HepG2 (cell line): Measurements from ENCODE around the gene RASSF4. TPM values are rescaled to one million over a fixed set of nuclear protein-coding genes. Genes with fewer than 3 reads are reported as not detected.

Experiments used
- ATAC-seq: fragments of 200-7000 bp; cut with Tn5 transposase; 3 replicates; pipeline ENCODE4 v1.9.1; 2020; ENCODE audit warnings: mild to moderate bottlenecking, moderate library complexity
- BruUV-seq: library from RNA; stranded (reverse); fragments of 400-500 nt; replicated peaks from 2 replicates; lab custom pipeline; 2021; lab: Mats Ljungman, UMichigan
- CTCF ChIA-PET: fragments of 300-600 bp; formaldehyde crosslinking; extraction: SDS; loops from one replicate; lab custom pipeline; 2021; ENCODE audit warnings: low total read pairs, inconsistent platforms, low intra/inter-chr PET ratio; lab: Yijun Ruan, JAX
- POLR2A ChIA-PET: fragments of 350-600 bp; sonication (Branson Sonifier 250); formaldehyde crosslinking; loops from one replicate; lab custom pipeline; 2020; ENCODE audit warnings: antibody characterized with exemption, inconsistent platforms; lab: Yijun Ruan, JAX
- DNase-seq: peaks from one replicate; pipeline ENCODE4 v3.0.0-alpha.2; 2015; ENCODE audit warnings: low spot score
- FAIRE-seq: peaks from 3 replicates; lab custom pipeline; 2011; peaks lifted over from hg19 to GRCh38; lab: Jason Lieb, UNC
- H2AFZ ChIP-seq: one replicate; pipeline ENCODE4 v1.6.1; 2011; ENCODE audit warnings: low read length, inconsistent platforms
- H3K27ac ChIP-seq: fragments of 300-600 bp; 3 replicates; pipeline ENCODE4 v1.8.0; 2011; ENCODE audit warnings: mixed run types, mild to moderate bottlenecking, mixed read lengths, low read length, inconsistent platforms; ENCODE audit not compliant: insufficient read depth; ENCODE audit errors: extremely low read length
- H3K27me3 ChIP-seq, 2 experiments: fragments of 200-600 bp in 1 of 2; 2 replicates in 1 of 2; 3 replicates in 1 of 2; pipeline versions ENCODE4 v1.6.0 to v1.8.0; 2011; ENCODE audit warnings: low read length in 2 of 2, mild to moderate bottlenecking in 2 of 2, moderate library complexity in 2 of 2, inconsistent platforms in 1 of 2; ENCODE audit not compliant: insufficient read depth in 2 of 2, control insufficient read depth in 1 of 2
- H3K36me3 ChIP-seq, 2 experiments: fragments of 200-600 bp in 1 of 2; replicated peaks in 1 of 2; 2 replicates in 1 of 2; 3 replicates in 1 of 2; pipeline versions ENCODE4 v1.5.1 to v1.8.0; 2011; ENCODE audit warnings: low read length in 2 of 2, inconsistent platforms in 1 of 2; ENCODE audit not compliant: insufficient read depth in 2 of 2, control insufficient read depth in 1 of 2
- H3K4me1 ChIP-seq: 2 replicates; pipeline ENCODE4 v1.5.1; 2012; ENCODE audit warnings: low read length, inconsistent platforms; ENCODE audit not compliant: insufficient read depth
- H3K4me2 ChIP-seq: 2 replicates; pipeline ENCODE4 v1.6.0; 2011; ENCODE audit warnings: low read depth, low read length, inconsistent platforms
- H3K4me3 ChIP-seq, 3 experiments: fragments of 200-600 bp in 1 of 3; sonication (generic), shearing (Covaris generic) in 1 of 3; replicated peaks in 1 of 3; 2 replicates each; pipeline ENCODE4 v1.5.1; 2011 to 2016; ENCODE audit warnings: low read length in 3 of 3, inconsistent platforms in 2 of 3, low read depth in 2 of 3, mild to moderate bottlenecking in 2 of 3, control low read depth in 1 of 3, mixed read lengths in 1 of 3; ENCODE audit not compliant: insufficient read depth in 1 of 3
- H3K79me2 ChIP-seq: one replicate; pipeline ENCODE4 v1.6.1; 2011; ENCODE audit warnings: low read length, inconsistent platforms; ENCODE audit not compliant: insufficient read depth
- H3K9ac ChIP-seq: 2 replicates; pipeline ENCODE4 v1.6.0; 2011; ENCODE audit warnings: mild to moderate bottlenecking, low read depth, low read length, inconsistent platforms; ENCODE audit not compliant: insufficient read depth
- H3K9me3 ChIP-seq: 2 replicates; pipeline ENCODE4 v1.5.1; 2012; ENCODE audit warnings: mild to moderate bottlenecking, low read length
- H4K20me1 ChIP-seq: 2 replicates; pipeline ENCODE4 v1.6.0; 2011; ENCODE audit warnings: inconsistent platforms, mild to moderate bottlenecking, low read length, moderate library complexity; ENCODE audit not compliant: insufficient read depth
- AKAP8 ChIP-seq: sonication (generic); formaldehyde crosslinking; IDR thresholded peaks from 2 replicates; pipeline ENCODE4 v1.5.1; 2020; ENCODE audit warnings: mild to moderate bottlenecking, missing genetic modification reagents
- BCL3 ChIP-seq: sonication (generic); formaldehyde crosslinking; IDR thresholded peaks from 2 replicates; pipeline ENCODE4 v1.5.1; 2020; ENCODE audit warnings: mild to moderate bottlenecking, missing genetic modification reagents, moderate library complexity
- CBX5 ChIP-seq: sonication (generic); formaldehyde crosslinking; IDR thresholded peaks from 2 replicates; pipeline ENCODE4 v1.4.0; 2020; ENCODE audit warnings: missing genetic modification reagents, borderline replicate concordance
- DR1 ChIP-seq: sonication (generic); formaldehyde crosslinking; IDR thresholded peaks from 2 replicates; pipeline ENCODE4 v1.8.0; 2021; ENCODE audit warnings: mild to moderate bottlenecking, missing genetic modification reagents, inconsistent platforms
- SOX6 ChIP-seq, 2 experiments: fragments of 450-650 bp in 1 of 2; sonication (generic) in 1 of 2; formaldehyde crosslinking in 1 of 2; IDR thresholded peaks; 2 replicates each; pipeline versions ENCODE4 v1.4.0 to v1.6.1; 2017 to 2020; ENCODE audit warnings: antibody characterized with exemption in 1 of 2, mild to moderate bottlenecking in 1 of 2, missing genetic modification reagents in 1 of 2
- SPEN ChIP-seq: sonication (generic); formaldehyde crosslinking; IDR thresholded peaks from 2 replicates; pipeline ENCODE4 v1.5.1; 2020; ENCODE audit warnings: low read depth, mild to moderate bottlenecking, missing genetic modification reagents
- THAP8 ChIP-seq: sonication (generic); formaldehyde crosslinking; IDR thresholded peaks from 2 replicates; pipeline ENCODE4 v1.5.1; 2020; ENCODE audit warnings: missing genetic modification reagents, mild to moderate bottlenecking, borderline replicate concordance
- ZNF20 ChIP-seq: sonication (generic); formaldehyde crosslinking; IDR thresholded peaks from 2 replicates; pipeline ENCODE4 v1.4.0; 2020; ENCODE audit warnings: mild to moderate bottlenecking, moderate library complexity, missing genetic modification reagents
- ZNF296 ChIP-seq: sonication (generic); formaldehyde crosslinking; conservative IDR thresholded peaks from 2 replicates; pipeline ENCODE4 v1.5.0; 2020; ENCODE audit warnings: mild to moderate bottlenecking, missing genetic modification reagents
- in situ Hi-C: cut with HindIII; loops from 2 replicates; pipeline ENCODE4 v1.10.0; 2017; ENCODE audit warnings: low pct_unique_long_range_greater_than_20kb; ENCODE audit not compliant: extremely low pct_ligation_motif_present
- intact Hi-C: fragments of 100-400 bp; cut with micrococcal nuclease; formaldehyde crosslinking; loops from one replicate; pipeline ENCODE4 v1.10.0; 2022; ENCODE audit not compliant: unreplicated experiment
- polyA plus RNA-seq, 8 experiments: library from polyadenylated mRNA; depleted of rRNA in 3 of 8; stranded (reverse) in 7 of 8; unstranded in 1 of 8; fragments of >200 nt; fragmentation: Illumina TruSeq in 4 of 8; extraction: Trizol in 4 of 8; gene quantifications; 2 replicates each; pipeline versions ENCODE4 v1.2.1 to v1.2.3, GENCODE V29; 2011 to 2016; ENCODE audit warnings: low read depth in 4 of 8, missing spikeins in 1 of 8, mixed read lengths in 1 of 8; ENCODE audit not compliant: insufficient read depth in 1 of 8
- total RNA-seq, 5 experiments: library from RNA; depleted of rRNA; stranded (reverse); fragments of >200 nt; fragmentation: Illumina TruSeq; extraction: Trizol; gene quantifications; 2 replicates each; pipeline ENCODE4 v1.2.3, GENCODE V29; 2016; ENCODE audit warnings: low read depth in 1 of 5

RASSF4 gene
- total and polyA plus RNA-seq, 2 of the 13 experiments (the other 11 are each of a cell fraction or from before 2014, with no cell fraction given): 34.0 to 51.7 TPM

GRCh38 chr10:45040921-45041542 is 81.4 kb downstream of the RASSF4 start:
- ChIA-PET POLR2A (no interaction called here), CTCF (no interaction called here)
- H4K20me1 ChIP-seq: no peaks in the 10 kb centered on the region
- H2AFZ ChIP-seq: no peak overlapping the region
- H3K9ac ChIP-seq: no peak overlapping the region
- no TSS peak for BruUV-seq
- no peak for DNase-seq
- FAIRE-seq: no peak
- no peak overlapping the region for H3K4me3 ChIP-seq
- no peaks in the 10 kb centered on the region for H3K36me3 ChIP-seq
- H3K4me2 ChIP-seq: no peak overlapping the region
- in situ Hi-C loops (no loop called here), intact Hi-C loops (no loop called here)
- H3K9me3 ChIP-seq: no peaks in the 10 kb centered on the region
- TF ChIP-seq ZNF20 (CRISPR knock-in tag): no peak
- TF ChIP-seq BCL3 (CRISPR knock-in tag): no peak
- TF ChIP-seq SOX6 (IDR thresholded peaks at IDR 0.05): no peak
- TF ChIP-seq SOX6 (CRISPR knock-in tag; IDR thresholded peaks at IDR 0.05): no peak
- no peak for TF ChIP-seq AKAP8 (CRISPR knock-in tag)
- TF ChIP-seq SPEN (CRISPR knock-in tag): no peak
- no peak for TF ChIP-seq DR1 (CRISPR knock-in tag)
- TF ChIP-seq THAP8 (CRISPR knock-in tag): no peak
- no peak for TF ChIP-seq ZNF296 (CRISPR knock-in tag)
- TF ChIP-seq CBX5: no peak
- no peaks in the 10 kb centered on the region for H3K4me1 ChIP-seq
- no peaks in the 10 kb centered on the region for H3K27me3 ChIP-seq
- no peak for ATAC-seq
- no peaks in the 10 kb centered on the region for H3K79me2 ChIP-seq
- H3K27ac ChIP-seq: no peak overlapping the region
